Endothelial cell of umbilical vein (primary cell): Measurements from ENCODE around the gene LPAR5.

Source experiments
- CTCF ChIP-seq, 2 donors: IDR thresholded peaks; 1 replicate in 1 of 2; 2 replicates in 1 of 2; pipeline ENCODE4 v1.5.1; 2011; ENCODE audit warnings: low read length in 2 of 2, mild to moderate bottlenecking in 2 of 2, moderate library complexity in 2 of 2, control low read depth in 1 of 2, inconsistent platforms in 1 of 2, low read depth in 1 of 2; ENCODE audit not compliant: insufficient read depth in 1 of 2; ENCODE audit errors: extremely low read depth in 1 of 2
- EZH2 ChIP-seq: IDR thresholded peaks from 2 replicates; pipeline ENCODE4 v1.6.1; 2012; ENCODE audit warnings: borderline replicate concordance, low read depth, mild to moderate bottlenecking, moderate library complexity, low read length, inconsistent platforms; ENCODE audit not compliant: severe bottlenecking
- MYC ChIP-seq: IDR thresholded peaks from one replicate; pipeline ENCODE4 v1.6.1; 2011; ENCODE audit warnings: mild to moderate bottlenecking, low read depth, low read length
- POLR2A ChIP-seq: IDR thresholded peaks from 2 replicates; pipeline ENCODE4 v1.6.1; 2012; ENCODE audit warnings: low read depth, mild to moderate bottlenecking, control low read depth, low read length

GRCh38 chr12:6613776-6614512 lies 21.8 kb downstream of the LPAR5 start:
- TF ChIP-seq MYC (no peak), POLR2A (peak; percentile 39), CTCF (IDR thresholded peaks at IDR 0.05; ENCODE audit: extremely low read depth in 1 of 2, insufficient read depth in 1 of 2, low read depth in 1 of 2, low read length in 2 of 2) (no peak), EZH2 (no peak)
